Mesenchymal stem cell (in vitro differentiated cells and primary cell): ENCODE measurements around the gene ZDHHC7.

Experiments
- DNase-seq: peaks from one replicate; pipeline ENCODE4 v3.0.0-alpha.2; 2013
- H2AFZ ChIP-seq: one replicate; pipeline ENCODE4 v1.6.1; 2013; ENCODE audit warnings: low read depth, mild to moderate bottlenecking, control low read depth, inconsistent platforms, low read length, moderate library complexity
- H2AK5ac ChIP-seq: 2 replicates; pipeline ENCODE4 v1.6.1; 2013; ENCODE audit warnings: low read length, moderate library complexity, mild to moderate bottlenecking, inconsistent platforms; ENCODE audit not compliant: severe bottlenecking
- H2BK120ac ChIP-seq: one replicate; pipeline ENCODE4 v1.6.1; 2013; ENCODE audit warnings: low read depth, mild to moderate bottlenecking, inconsistent platforms, low read length, moderate library complexity
- H2BK12ac ChIP-seq, 2 experiments: one replicate each; pipeline ENCODE4 v1.6.1; 2013; ENCODE audit warnings: inconsistent platforms in 2 of 2, low read length in 2 of 2, mild to moderate bottlenecking in 2 of 2, moderate library complexity in 2 of 2, control low read depth in 1 of 2
- H2BK15ac ChIP-seq: one replicate; pipeline ENCODE4 v1.6.1; 2013; ENCODE audit warnings: mild to moderate bottlenecking, low read depth, inconsistent platforms; ENCODE audit not compliant: poor library complexity, severe bottlenecking
- H2BK5ac ChIP-seq: 2 replicates; pipeline ENCODE4 v1.6.1; 2013; ENCODE audit warnings: low read depth, mild to moderate bottlenecking, low read length, control low read depth, inconsistent platforms; ENCODE audit not compliant: poor library complexity, severe bottlenecking
- H3K14ac ChIP-seq, 2 experiments: one replicate each; pipeline ENCODE4 v1.6.1; 2013; ENCODE audit warnings: inconsistent platforms in 2 of 2, low read length in 2 of 2, control low read depth in 1 of 2, mild to moderate bottlenecking in 1 of 2, moderate library complexity in 1 of 2
- H3K18ac ChIP-seq, 2 experiments: one replicate each; pipeline ENCODE4 v1.6.1; 2013; ENCODE audit warnings: inconsistent platforms in 2 of 2, low read length in 2 of 2, control low read depth in 1 of 2, low read depth in 1 of 2, mild to moderate bottlenecking in 1 of 2
- H3K23ac ChIP-seq, 2 experiments: one replicate each; pipeline ENCODE4 v1.6.1; 2013; ENCODE audit warnings: inconsistent platforms in 2 of 2, low read length in 2 of 2, mild to moderate bottlenecking in 2 of 2, moderate library complexity in 2 of 2, control low read depth in 1 of 2
- H3K27ac ChIP-seq: 2 replicates; pipeline ENCODE4 v1.5.1; 2013; ENCODE audit warnings: mild to moderate bottlenecking, moderate library complexity, low read length, control low read depth, inconsistent platforms; ENCODE audit not compliant: poor library complexity, severe bottlenecking
- H3K27me3 ChIP-seq, 2 experiments: 2 replicates each; pipeline versions ENCODE4 v1.6.1 to v1.7.0; 2013; ENCODE audit warnings: low read length in 2 of 2, mild to moderate bottlenecking in 2 of 2, moderate library complexity in 2 of 2, control low read depth in 1 of 2, inconsistent platforms in 1 of 2; ENCODE audit not compliant: control insufficient read depth in 1 of 2, insufficient read depth in 1 of 2
- H3K36me3 ChIP-seq, 2 experiments: 2 replicates each; pipeline versions ENCODE4 v1.6.1 to v1.7.0; 2013; ENCODE audit warnings: low read length in 2 of 2, control low read depth in 1 of 2, inconsistent platforms in 1 of 2, low read depth in 1 of 2, mild to moderate bottlenecking in 1 of 2; ENCODE audit not compliant: insufficient read depth in 2 of 2, control insufficient read depth in 1 of 2
- H3K4ac ChIP-seq, 2 experiments: one replicate each; pipeline ENCODE4 v1.6.1; 2013; ENCODE audit warnings: inconsistent platforms in 2 of 2, low read length in 2 of 2, mild to moderate bottlenecking in 2 of 2, moderate library complexity in 2 of 2, control low read depth in 1 of 2, low read depth in 1 of 2
- H3K4me1 ChIP-seq: 2 replicates; pipeline ENCODE4 v1.6.1; 2013; ENCODE audit warnings: low read depth, low read length, control low read depth; ENCODE audit not compliant: control insufficient read depth, insufficient read depth
- H3K4me2 ChIP-seq: 2 replicates; pipeline ENCODE4 v1.6.1; 2013; ENCODE audit warnings: low read length, mild to moderate bottlenecking, inconsistent platforms; ENCODE audit not compliant: poor library complexity, severe bottlenecking
- H3K4me3 ChIP-seq, 2 experiments: 2 replicates each; pipeline versions ENCODE4 v1.5.1 to v1.7.0; 2013; ENCODE audit warnings: low read length in 2 of 2, mild to moderate bottlenecking in 2 of 2, control low read depth in 1 of 2, low read depth in 1 of 2; ENCODE audit not compliant: insufficient read depth in 1 of 2
- H3K79me1 ChIP-seq: replicated peaks from 2 replicates; pipeline ENCODE4 v1.6.1; 2013; ENCODE audit warnings: mild to moderate bottlenecking, control low read depth, low read length, inconsistent platforms; ENCODE audit not compliant: poor library complexity, severe bottlenecking
- H3K9ac ChIP-seq: 2 replicates; pipeline ENCODE4 v1.7.0; 2013; ENCODE audit warnings: mild to moderate bottlenecking, low read length, moderate library complexity
- H3K9me3 ChIP-seq: 2 replicates; pipeline ENCODE4 v1.7.0; 2013; ENCODE audit warnings: mild to moderate bottlenecking, low read length; ENCODE audit not compliant: control insufficient read depth
- H4K8ac ChIP-seq: one replicate; pipeline ENCODE4 v1.6.1; 2013; ENCODE audit warnings: inconsistent platforms, mild to moderate bottlenecking, low read length, moderate library complexity
- H4K91ac ChIP-seq: one replicate; pipeline ENCODE4 v1.6.1; 2013; ENCODE audit warnings: mild to moderate bottlenecking, low read length, inconsistent platforms
- WGBS: methylation state at CpG from one replicate; pipeline ENCODE4 v1.1.7; 2013; ENCODE audit warnings: mixed read lengths; 5-methylcytosine and 5-hydroxymethylcytosine counted together

Gene ZDHHC7

GRCh38 chr16:84955427-84955826, 55.9 kb downstream of the ZDHHC7 start:
- Histone ChIP-seq H3K4ac (no peak overlapping the region), H3K23ac (no peak overlapping the region), H4K8ac (no peak overlapping the region), H3K9ac (no peak overlapping the region), H3K14ac (no peak overlapping the region), H2BK120ac (no peak overlapping the region), H2BK12ac (peak overlapping the region in 1 of 2 experiments; percentile 19), H3K9me3 (no peaks in the 10 kb centered on the region), H3K36me3 (no peaks in the 10 kb centered on the region), H2BK15ac (no peak overlapping the region), H3K4me2 (no peak overlapping the region), H2AK5ac (no peak overlapping the region), H2AFZ (no peak overlapping the region), H3K79me1 (no peaks in the 10 kb centered on the region), H3K18ac (peak overlapping the region in 1 of 2 experiments; percentile 64), H2BK5ac (no peak overlapping the region), H4K91ac (no peak overlapping the region), H3K27me3 (peaks cover 0 to 21% of the 10 kb centered on the region in 2 experiments), H3K4me1 (peaks cover 8% of the 10 kb centered on the region), H3K4me3 (no peak overlapping the region), H3K27ac (no peak overlapping the region)
- DNase-seq: no peak
- 92% methylated on average over 6 of the region's 6 CpGs for WGBS

- peaks cover 0 to 16% of the 10 kb centered on the region in 2 experiments for H3K27me3 ChIP-seq
- H3K18ac ChIP-seq: peak overlapping the region; percentile 52 to 55
- peak overlapping the region; percentile 38 for H2BK15ac ChIP-seq
- no peaks in the 10 kb centered on the region for H3K79me1 ChIP-seq
- no peak overlapping the region for H2AK5ac ChIP-seq
- H4K91ac ChIP-seq: peak overlapping the region; percentile 64
- H3K36me3 ChIP-seq: no peaks in the 10 kb centered on the region
- 78% methylated on average over 6 of the region's 9 CpGs for WGBS
- H2BK12ac ChIP-seq: peak overlapping the region; percentile 64 to 72
- H3K14ac ChIP-seq: no peak overlapping the region
- no peaks in the 10 kb centered on the region for H3K9me3 ChIP-seq
- H2BK5ac ChIP-seq: no peak overlapping the region
- H3K9ac ChIP-seq: no peak overlapping the region
- H3K23ac ChIP-seq: no peak overlapping the region
- peak overlapping the region; percentile 74 for H4K8ac ChIP-seq
- no peak overlapping the region for H3K4me3 ChIP-seq
- peak overlapping the region; percentile 62 for H2BK120ac ChIP-seq
- peaks cover 11% of the 10 kb centered on the region for H3K4me1 ChIP-seq
- no peak overlapping the region for H2AFZ ChIP-seq
- H3K4ac ChIP-seq: peak overlapping the region in 1 of 2 experiments; percentile 5
- H3K27ac ChIP-seq: no peak overlapping the region
- H3K4me2 ChIP-seq: no peak overlapping the region
- peak; percentile 51 for DNase-seq
These were observed 58.1 kb downstream of the ZDHHC7 start for GRCh38 chr16:84953190-84953746.

GRCh38 chr16:84952335-84953189, 58.8 kb downstream of the ZDHHC7 start:
- H2AFZ ChIP-seq: no peak overlapping the region
- H3K18ac ChIP-seq: peak overlapping the region; percentile 52 to 64
- DNase-seq: peak; percentile 88
- no peak overlapping the region for H2BK5ac ChIP-seq
- H3K9me3 ChIP-seq: no peaks in the 10 kb centered on the region
- H3K4me2 ChIP-seq: no peak overlapping the region
- H4K8ac ChIP-seq: peak overlapping the region; percentile 74
- H2BK15ac ChIP-seq: peak overlapping the region; percentile 46
- H3K4ac ChIP-seq: peak overlapping the region in 1 of 2 experiments; percentile 5
- H2BK12ac ChIP-seq: peak overlapping the region; percentile 56 to 72
- H3K27ac ChIP-seq: no peak overlapping the region
- H4K91ac ChIP-seq: peak overlapping the region; percentile 64
- WGBS: 37% methylated on average over 12 of the region's 12 CpGs
- no peak overlapping the region for H3K4me3 ChIP-seq
- H3K27me3 ChIP-seq: peaks cover 0 to 16% of the 10 kb centered on the region in 2 experiments
- no peak overlapping the region for H3K23ac ChIP-seq
- no peaks in the 10 kb centered on the region for H3K36me3 ChIP-seq
- no peak overlapping the region for H2AK5ac ChIP-seq
- H3K9ac ChIP-seq: peak overlapping the region; percentile 9
- no peak overlapping the region for H3K14ac ChIP-seq
- H2BK120ac ChIP-seq: peak overlapping the region; percentile 62
- H3K4me1 ChIP-seq: peaks cover 12% of the 10 kb centered on the region
- no peaks in the 10 kb centered on the region for H3K79me1 ChIP-seq

GRCh38 chr16:84950906-84951305, 60.4 kb downstream of the ZDHHC7 start:
- H3K9me3 ChIP-seq: no peaks in the 10 kb centered on the region
- no peak overlapping the region for H2BK5ac ChIP-seq
- H2BK15ac ChIP-seq: no peak overlapping the region
- H2AK5ac ChIP-seq: no peak overlapping the region
- H3K18ac ChIP-seq: peak overlapping the region; percentile 19 to 59
- peaks cover 0 to 12% of the 10 kb centered on the region in 2 experiments for H3K27me3 ChIP-seq
- H3K14ac ChIP-seq: peak overlapping the region in 1 of 2 experiments; percentile 3
- WGBS: 87% methylated on average over 10 of the region's 10 CpGs
- H3K36me3 ChIP-seq: no peaks in the 10 kb centered on the region
- no peak overlapping the region for H3K23ac ChIP-seq
- DNase-seq: no peak
- peak overlapping the region in 1 of 2 experiments; percentile 10 for H2BK12ac ChIP-seq
- no peak overlapping the region for H3K4me3 ChIP-seq
- H3K4ac ChIP-seq: no peak overlapping the region
- H3K4me2 ChIP-seq: no peak overlapping the region
- H3K4me1 ChIP-seq: peaks cover 13% of the 10 kb centered on the region
- no peak overlapping the region for H3K9ac ChIP-seq
- H4K8ac ChIP-seq: no peak overlapping the region
- peak overlapping the region; percentile 64 for H4K91ac ChIP-seq
- H3K79me1 ChIP-seq: no peaks in the 10 kb centered on the region
- H2AFZ ChIP-seq: no peak overlapping the region
- H3K27ac ChIP-seq: no peak overlapping the region
- H2BK120ac ChIP-seq: no peak overlapping the region
